Esophagus squamous epithelium (tissue), 5 donors: ENCODE measurements around the gene FBXO31. TPM values are rescaled to one million over a fixed set of nuclear protein-coding genes. Genes with fewer than 3 reads are reported as not detected.

Source experiments
- DNase-seq: peaks from one replicate; lab custom pipeline; 2025; lab: John Stamatoyannopoulos, UW
- H3K27ac ChIP-seq, 4 donors: fragments of 200-600 bp; sonication (generic); one replicate each; pipeline ENCODE4 v1.5.1; 2016 to 2019; ENCODE audit warnings: mild to moderate bottlenecking in 1 of 4
- H3K27me3 ChIP-seq, 4 donors: fragments of 200-600 bp; sonication (generic); 1 replicate in 3 of 4; 2 replicates in 1 of 4; pipeline versions ENCODE4 v1.5.1 to v1.6.0; 2017 to 2021; ENCODE audit warnings: antibody characterized with exemption in 1 of 4
- H3K36me3 ChIP-seq, 3 donors: fragments of 200-600 bp; sonication (generic); one replicate each; pipeline ENCODE4 v1.5.1; 2016 to 2019
- H3K4me1 ChIP-seq, 3 donors: fragments of 200-600 bp; sonication (generic); one replicate each; pipeline ENCODE4 v1.5.1; 2017 to 2019
- H3K4me3 ChIP-seq, 4 donors: fragments of 200-600 bp; sonication (generic); 1 replicate in 3 of 4; 2 replicates in 1 of 4; pipeline ENCODE4 v1.5.1; 2016 to 2019; ENCODE audit warnings: mild to moderate bottlenecking in 2 of 4, moderate library complexity in 1 of 4
- H3K9me3 ChIP-seq, 3 donors: fragments of 200-600 bp; sonication (generic); one replicate each; pipeline ENCODE4 v1.5.1; 2016 to 2019
- CTCF ChIP-seq, 6 experiments: fragments of 450-650 bp in 4 of 6; fragments of 200-600 bp in 2 of 6; sonication (generic) in 2 of 6; IDR thresholded peaks; one replicate each; pipeline ENCODE4 v1.5.1; 2016 to 2019; ENCODE audit warnings: antibody characterized with exemption in 6 of 6, mild to moderate bottlenecking in 4 of 6, moderate library complexity in 4 of 6
- POLR2A ChIP-seq, 4 donors: fragments of 450-650 bp; IDR thresholded peaks; one replicate each; pipeline ENCODE4 v1.6.1; 2017; ENCODE audit warnings: antibody characterized with exemption in 4 of 4, mild to moderate bottlenecking in 4 of 4, moderate library complexity in 3 of 4
- WGBS, 2 donors: methylation state at CpG; one replicate each; pipeline ENCODE4 v1.1.5; 2018; 5-methylcytosine and 5-hydroxymethylcytosine counted together
- intact Hi-C: fragments of 100-400 bp; cut with DNase I; formaldehyde crosslinking; loops from one replicate; pipeline ENCODE4 v1.15.0; 2022
- total RNA-seq, 4 donors: library from RNA; depleted of rRNA; stranded (reverse); fragments of >200 nt; gene quantifications; one replicate each; pipeline ENCODE4 v1.1.0, GENCODE V29; 2016
- donor health status: DM: yes; HTN: yes; CAD: no.

Gene FBXO31
- total RNA-seq, 4 donors from 2014 or later: 18.3 to 43.7 (median 21.2) TPM

- DNase-seq: no peak
- TF ChIP-seq CTCF (IDR thresholded peaks at IDR 0.05) (no peak), POLR2A (IDR thresholded peaks at IDR 0.05) (no peak)
- H3K9me3 ChIP-seq: no peaks in the 10 kb centered on the region
- peaks cover 18 to 49% (median 26%) of the 10 kb centered on the region in 3 donors for H3K4me1 ChIP-seq
- intact Hi-C loops: no loop called here
- WGBS, 2 donors: 43 to 52% methylated on average over 7 of the region's 7 CpGs
- no peak overlapping the region for H3K4me3 ChIP-seq
- H3K27me3 ChIP-seq: no peaks in the 10 kb centered on the region
- H3K36me3 ChIP-seq: peaks cover 5 to 22% (median 6%) of the 10 kb centered on the region in 3 donors
- H3K27ac ChIP-seq: peak overlapping the region in 1 of 4 donors; percentile 11
These were observed 11.7 kb upstream of the FBXO31 start for GRCh38 chr16:87395181-87395842.

- Histone ChIP-seq H3K4me1 (peaks cover 18 to 57% (median 26%) of the 10 kb centered on the region in 3 donors), H3K27ac (peak overlapping the region; percentile 91 to 100 (median 98)), H3K27me3 (no peaks in the 10 kb centered on the region), H3K36me3 (peaks cover 0 to 5% (median under 1%) of the 10 kb centered on the region in 3 donors), H3K4me3 (peak overlapping the region in 3 of 4 donors; percentile 73 to 94 (median 79)), H3K9me3 (no peaks in the 10 kb centered on the region)
- no peak for DNase-seq
- TF ChIP-seq POLR2A (IDR thresholded peaks at IDR 0.05) (no peak), CTCF (IDR thresholded peaks at IDR 0.05) (no peak)
- 78 to 84% methylated on average over 6 of the region's 6 CpGs for WGBS, 2 donors
- intact Hi-C loops: no loop called here
These were observed 10.1 kb upstream of the FBXO31 start for GRCh38 chr16:87393680-87394055.

- Histone ChIP-seq H3K4me3 (peak overlapping the region; percentile 68 to 94 (median 76)), H3K27me3 (no peaks in the 10 kb centered on the region), H3K9me3 (no peaks in the 10 kb centered on the region), H3K36me3 (no peaks in the 10 kb centered on the region), H3K27ac (peak overlapping the region; percentile 91 to 100 (median 98)), H3K4me1 (peaks cover 18 to 61% (median 26%) of the 10 kb centered on the region in 3 donors)
- DNase-seq: no peak
- peak in 1 of 4 donors; percentile 15 for TF ChIP-seq POLR2A (IDR thresholded peaks at IDR 0.05)
- TF ChIP-seq CTCF (IDR thresholded peaks at IDR 0.05): peak in 2 of 6 experiments; percentile 10 to 33
- intact Hi-C loops: no loop called here
- WGBS, 2 donors: 1% methylated on average over 9 to 15 of the region's 53 CpGs
These were observed 9.5 kb upstream of the FBXO31 start for GRCh38 chr16:87392821-87393679.

- WGBS, 2 donors: 0% methylated on average over 1 of the region's 113 CpGs; no CpG with 5 or more reads in 1 of the 2 donors
- TF ChIP-seq POLR2A (IDR thresholded peaks at IDR 0.05) (peak in 3 of 4 donors; percentile 93 to 99 (median 97)), CTCF (IDR thresholded peaks at IDR 0.05) (no peak)
- intact Hi-C loops: no loop called here
These were observed 8.6 kb upstream of the FBXO31 start, which contains the start of gene MAP1LC3B for GRCh38 chr16:87391950-87392820. TSS of gene MAP1LC3B (plus strand) at chr16:87392336. CDS start at chr16:87392428, 92 bp downstream.

More at GRCh38 chr16:87391950-87392820, 8.6 kb upstream of the FBXO31 start, which contains the start of gene MAP1LC3B:
- Histone ChIP-seq H3K4me3 (peak within 1 kb of the TSS; percentile 68 to 94 (median 76)), H3K27me3 (no peaks in the 10 kb centered on the region), H3K9me3 (no peaks in the 10 kb centered on the region), H3K4me1 (peaks cover 22 to 63% (median 34%) of the 10 kb centered on the region in 3 donors), H3K27ac (peak within 1 kb of the TSS; percentile 97 to 100 (median 98)), H3K36me3 (no peaks in the 10 kb centered on the region)
- DNase-seq: peak; percentile 95
